ENCODE measurements around the gene GRAP2.

DNA sequence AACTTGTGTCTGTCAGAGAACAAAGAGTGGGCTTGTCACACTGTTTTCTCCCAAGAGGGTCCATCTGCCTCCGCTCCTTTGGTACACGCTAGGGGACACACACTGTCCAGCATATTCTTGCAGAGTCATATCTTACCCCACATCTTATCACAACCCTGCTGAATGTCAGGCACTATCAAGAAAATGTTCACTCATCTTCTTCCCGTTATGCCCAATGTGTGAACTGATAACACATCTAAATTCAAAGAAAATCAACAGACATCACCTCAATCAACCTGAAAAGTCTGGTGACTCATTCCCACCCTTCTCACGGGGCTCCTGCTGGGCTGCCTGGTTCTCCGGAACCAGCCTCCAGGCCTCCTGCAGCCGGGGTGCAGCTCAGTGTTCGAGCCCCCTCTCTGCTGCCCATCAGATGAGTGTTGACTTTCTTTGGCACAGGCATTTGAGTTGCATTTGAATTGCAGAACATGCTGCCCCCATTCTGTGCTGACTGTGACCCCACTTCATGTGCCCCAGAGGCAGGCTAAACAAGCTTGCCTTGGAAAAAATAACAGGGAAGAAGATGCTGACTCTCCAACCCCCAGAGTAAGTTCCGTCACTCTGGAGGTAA is 19.4 kb downstream of the GRAP2 start:
- 0 out of 4 replicates have a peak, but pooled peaks have one; percentile 25 to 37 for TF ChIP-seq RAD21 (CRISPR knock-in tag; conservative IDR thresholded peaks at IDR 0.05 in 1 of 2, IDR thresholded peaks at IDR 0.05 in 1 of 2)
- TF ChIP-seq, protein P1, sequence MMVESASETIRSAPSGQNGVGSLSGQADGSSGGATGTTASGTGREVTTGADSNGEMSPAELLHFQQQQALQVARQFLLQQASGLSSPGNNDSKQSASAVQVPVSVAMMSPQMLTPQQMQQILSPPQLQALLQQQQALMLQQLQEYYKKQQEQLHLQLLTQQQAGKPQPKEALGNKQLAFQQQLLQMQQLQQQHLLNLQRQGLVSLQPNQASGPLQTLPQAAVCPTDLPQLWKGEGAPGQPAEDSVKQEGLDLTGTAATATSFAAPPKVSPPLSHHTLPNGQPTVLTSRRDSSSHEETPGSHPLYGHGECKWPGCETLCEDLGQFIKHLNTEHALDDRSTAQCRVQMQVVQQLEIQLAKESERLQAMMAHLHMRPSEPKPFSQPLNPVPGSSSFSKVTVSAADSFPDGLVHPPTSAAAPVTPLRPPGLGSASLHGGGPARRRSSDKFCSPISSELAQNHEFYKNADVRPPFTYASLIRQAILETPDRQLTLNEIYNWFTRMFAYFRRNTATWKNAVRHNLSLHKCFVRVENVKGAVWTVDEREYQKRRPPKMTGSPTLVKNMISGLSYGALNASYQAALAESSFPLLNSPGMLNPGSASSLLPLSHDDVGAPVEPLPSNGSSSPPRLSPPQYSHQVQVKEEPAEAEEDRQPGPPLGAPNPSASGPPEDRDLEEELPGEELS (CRISPR knock-in tag; IDR thresholded peaks at IDR 0.05; ENCODE audit: borderline replicate concordance): no peak
- TF ChIP-seq ZNF217 (CRISPR knock-in tag; IDR thresholded peaks at IDR 0.05): no peak
- peak; percentile 84 for TF ChIP-seq FOXM1 (IDR thresholded peaks at IDR 0.05; ENCODE audit: low read depth)
- no peak for TF ChIP-seq FOXM1 (CRISPR knock-in tag; IDR thresholded peaks at IDR 0.05; ENCODE audit: low read depth)
- TF ChIP-seq CBX3 (IDR thresholded peaks at IDR 0.05; ENCODE audit: borderline replicate concordance in 1 of 2, low read length in 2 of 2): 0 out of 3 replicates have a peak, but pooled peaks of 1 of the 2 experiments have one; percentile 42
- TF ChIP-seq, protein P2, sequence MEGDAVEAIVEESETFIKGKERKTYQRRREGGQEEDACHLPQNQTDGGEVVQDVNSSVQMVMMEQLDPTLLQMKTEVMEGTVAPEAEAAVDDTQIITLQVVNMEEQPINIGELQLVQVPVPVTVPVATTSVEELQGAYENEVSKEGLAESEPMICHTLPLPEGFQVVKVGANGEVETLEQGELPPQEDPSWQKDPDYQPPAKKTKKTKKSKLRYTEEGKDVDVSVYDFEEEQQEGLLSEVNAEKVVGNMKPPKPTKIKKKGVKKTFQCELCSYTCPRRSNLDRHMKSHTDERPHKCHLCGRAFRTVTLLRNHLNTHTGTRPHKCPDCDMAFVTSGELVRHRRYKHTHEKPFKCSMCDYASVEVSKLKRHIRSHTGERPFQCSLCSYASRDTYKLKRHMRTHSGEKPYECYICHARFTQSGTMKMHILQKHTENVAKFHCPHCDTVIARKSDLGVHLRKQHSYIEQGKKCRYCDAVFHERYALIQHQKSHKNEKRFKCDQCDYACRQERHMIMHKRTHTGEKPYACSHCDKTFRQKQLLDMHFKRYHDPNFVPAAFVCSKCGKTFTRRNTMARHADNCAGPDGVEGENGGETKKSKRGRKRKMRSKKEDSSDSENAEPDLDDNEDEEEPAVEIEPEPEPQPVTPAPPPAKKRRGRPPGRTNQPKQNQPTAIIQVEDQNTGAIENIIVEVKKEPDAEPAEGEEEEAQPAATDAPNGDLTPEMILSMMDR (IDR thresholded peaks at IDR 0.05 in 2 of 3, conservative IDR thresholded peaks at IDR 0.05 in 1 of 3; ENCODE audit: insufficient read depth in 2 of 3, low read depth in 1 of 3, low read length in 3 of 3): no peak
- TF ChIP-seq NFATC3 (IDR thresholded peaks at IDR 0.05): no peak
- no peak for TF ChIP-seq COPS2 (conservative IDR thresholded peaks at IDR 0.05)
- TF ChIP-seq RCOR1 (IDR thresholded peaks at IDR 0.05; ENCODE audit: borderline replicate concordance in 1 of 2, low read depth in 2 of 2, low read length in 2 of 2): peak in 1 of 2 experiments; percentile 88; a peak in 1 of 4 replicates
- no peak for TF ChIP-seq HDAC8 (tag; IDR thresholded peaks at IDR 0.05)
- TF ChIP-seq POLR2AphosphoS2 (IDR thresholded peaks at IDR 0.05; ENCODE audit: low read length): no peak
- peak; percentile 93 for TF ChIP-seq FOSL1 (tag; conservative IDR thresholded peaks at IDR 0.05)
- TF ChIP-seq CCNT2 (IDR thresholded peaks at IDR 0.05; ENCODE audit: borderline replicate concordance, extremely low read depth, insufficient read length, low read depth, low read length): peak; percentile 63
- TF ChIP-seq FOXA1 (IDR thresholded peaks at IDR 0.05; ENCODE audit: borderline replicate concordance): no peak

Measured in K562 (cell line).